OCI-LY7 (cell line): ENCODE data around the gene LAIR2.

Experiments
- EZH2phosphoT487 ChIP-seq: fragments of 200-600 bp; sonication (generic); IDR thresholded peaks from 2 replicates; pipeline ENCODE4 v1.6.1; 2018; ENCODE audit warnings: low read depth, borderline replicate concordance, mild to moderate bottlenecking, mixed run types, antibody characterized with exemption, low read length, moderate library complexity, mixed read lengths
- TF ChIP-seq, protein P1 (sequence below): fragments of 200-600 bp; sonication (generic); conservative IDR thresholded peaks from 2 replicates; pipeline ENCODE4 v1.5.1; 2014; ENCODE audit warnings: mild to moderate bottlenecking, antibody characterized with exemption, low read length, moderate library complexity, mixed read lengths

DNA sequence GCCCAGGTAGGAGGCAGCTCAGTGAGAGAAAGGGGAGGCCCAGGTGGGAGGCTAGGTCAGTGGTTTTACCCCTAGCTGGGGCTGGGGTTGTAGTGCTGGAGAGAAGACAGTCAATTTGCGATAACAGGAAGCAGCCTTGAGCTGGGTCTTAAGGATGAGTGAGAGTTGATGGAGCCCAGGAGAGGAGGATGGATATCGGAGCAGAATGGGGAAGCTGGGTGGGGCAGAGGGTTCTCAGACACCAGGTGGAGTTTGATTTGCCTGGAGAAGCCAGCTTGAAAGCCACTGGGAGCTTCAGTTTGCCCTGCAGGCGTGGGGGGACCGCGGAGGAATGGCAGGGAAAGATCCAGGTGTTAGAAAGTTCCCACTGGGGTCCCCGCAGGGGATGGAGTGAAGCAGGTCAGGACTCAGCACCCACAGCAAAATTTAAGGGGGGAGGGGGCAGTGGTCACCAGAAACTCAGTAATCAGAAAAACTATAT lies 28.7 kb upstream of the LAIR2 start:
- TF ChIP-seq, protein P1, sequence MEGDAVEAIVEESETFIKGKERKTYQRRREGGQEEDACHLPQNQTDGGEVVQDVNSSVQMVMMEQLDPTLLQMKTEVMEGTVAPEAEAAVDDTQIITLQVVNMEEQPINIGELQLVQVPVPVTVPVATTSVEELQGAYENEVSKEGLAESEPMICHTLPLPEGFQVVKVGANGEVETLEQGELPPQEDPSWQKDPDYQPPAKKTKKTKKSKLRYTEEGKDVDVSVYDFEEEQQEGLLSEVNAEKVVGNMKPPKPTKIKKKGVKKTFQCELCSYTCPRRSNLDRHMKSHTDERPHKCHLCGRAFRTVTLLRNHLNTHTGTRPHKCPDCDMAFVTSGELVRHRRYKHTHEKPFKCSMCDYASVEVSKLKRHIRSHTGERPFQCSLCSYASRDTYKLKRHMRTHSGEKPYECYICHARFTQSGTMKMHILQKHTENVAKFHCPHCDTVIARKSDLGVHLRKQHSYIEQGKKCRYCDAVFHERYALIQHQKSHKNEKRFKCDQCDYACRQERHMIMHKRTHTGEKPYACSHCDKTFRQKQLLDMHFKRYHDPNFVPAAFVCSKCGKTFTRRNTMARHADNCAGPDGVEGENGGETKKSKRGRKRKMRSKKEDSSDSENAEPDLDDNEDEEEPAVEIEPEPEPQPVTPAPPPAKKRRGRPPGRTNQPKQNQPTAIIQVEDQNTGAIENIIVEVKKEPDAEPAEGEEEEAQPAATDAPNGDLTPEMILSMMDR: no peak
- no peak for TF ChIP-seq EZH2phosphoT487
